COR-L47 (cell line): ENCODE results near the gene BCL11B.

Source experiments
- DNase-seq: peaks from one replicate; lab custom pipeline; 2025; lab: John Stamatoyannopoulos, UW

Gene BCL11B

DNA sequence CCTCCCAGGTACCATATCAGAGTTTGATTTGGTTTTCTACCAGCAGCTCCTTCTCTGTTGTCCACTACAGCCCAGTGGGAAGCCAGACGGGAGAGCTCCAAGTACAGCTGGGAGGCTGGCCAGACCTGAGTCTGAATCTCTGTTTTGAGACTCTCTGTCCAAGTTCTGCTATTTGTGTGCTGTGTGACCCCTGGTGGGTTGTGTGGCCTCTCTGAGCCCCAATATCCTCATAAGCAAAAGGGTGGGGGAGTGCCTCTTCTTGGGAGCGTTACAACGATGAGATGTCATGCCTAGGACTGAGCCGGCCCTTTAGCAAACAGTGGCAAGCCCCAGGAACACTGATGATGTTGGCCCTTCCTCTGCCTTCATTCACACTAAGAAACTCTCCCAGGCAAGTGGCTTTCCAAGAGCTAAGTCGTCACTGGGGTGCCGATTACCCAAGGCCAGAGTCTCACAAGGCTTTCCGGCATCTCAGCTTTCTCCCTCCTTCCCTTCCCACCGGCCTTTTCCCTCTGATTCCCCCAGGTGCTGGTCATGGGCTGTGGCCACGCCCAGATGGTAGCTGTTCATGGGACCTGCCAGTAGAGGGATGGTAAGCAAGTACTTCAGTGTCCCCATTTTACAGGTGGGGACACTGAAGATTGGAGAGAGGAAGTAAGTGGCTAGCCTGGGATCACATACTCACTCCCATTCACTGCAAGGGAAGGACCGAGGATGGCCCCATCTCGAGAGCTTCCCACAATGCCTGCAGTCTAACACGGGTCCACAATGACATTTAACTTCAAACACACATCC is 47.7 kb downstream of the BCL11B start:
- no peak for DNase-seq

GRCh38 chr14:99221445-99221844 is 50.6 kb downstream of the BCL11B start:
- no peak for DNase-seq

- no peak for DNase-seq
These were observed 54.7 kb downstream of the BCL11B start for GRCh38 chr14:99217066-99217955.

- no peak for DNase-seq
These were observed 55.8 kb downstream of the BCL11B start for GRCh38 chr14:99216191-99216590.

DNA sequence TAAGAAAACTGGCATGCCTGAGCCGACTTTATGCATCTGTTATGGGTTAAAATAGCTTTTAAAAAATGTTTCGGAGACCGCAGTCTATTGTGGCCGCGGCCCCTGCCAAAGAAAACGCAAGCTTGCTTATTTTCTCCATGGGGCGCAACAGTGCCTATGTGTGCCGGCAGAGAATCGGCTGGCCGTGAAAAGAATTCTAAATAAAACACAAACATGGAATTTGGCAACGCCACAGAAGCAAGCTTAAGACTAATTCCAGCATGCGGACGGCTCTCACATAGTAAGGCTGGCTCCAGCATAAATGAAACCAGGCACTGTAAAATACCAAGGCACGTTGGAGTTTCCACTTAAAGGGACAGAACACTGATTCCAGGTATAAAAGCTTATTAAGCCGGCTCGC is 56.7 kb downstream of the BCL11B start:
- peak; percentile 84 for DNase-seq

DNA sequence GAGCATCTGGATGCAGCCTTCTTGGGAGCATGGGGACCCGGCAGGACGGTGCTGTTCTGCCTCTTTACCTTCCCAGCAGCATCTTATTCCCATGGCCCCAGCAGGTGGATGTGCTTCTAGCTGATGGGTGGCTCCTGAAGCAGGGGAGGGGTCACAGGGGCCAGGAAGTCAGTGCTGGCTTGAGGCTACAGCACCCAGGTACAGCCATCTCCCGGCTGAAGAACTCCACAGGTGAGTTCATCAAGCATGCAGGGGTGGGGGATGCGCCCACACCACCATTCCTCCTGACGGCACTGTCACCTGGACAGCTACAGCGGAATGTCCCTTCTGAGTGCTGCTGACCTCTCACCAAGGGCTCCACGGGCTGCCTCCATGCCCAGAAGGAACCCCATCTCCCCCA is 57.3 kb downstream of the BCL11B start:
- no peak for DNase-seq

DNA sequence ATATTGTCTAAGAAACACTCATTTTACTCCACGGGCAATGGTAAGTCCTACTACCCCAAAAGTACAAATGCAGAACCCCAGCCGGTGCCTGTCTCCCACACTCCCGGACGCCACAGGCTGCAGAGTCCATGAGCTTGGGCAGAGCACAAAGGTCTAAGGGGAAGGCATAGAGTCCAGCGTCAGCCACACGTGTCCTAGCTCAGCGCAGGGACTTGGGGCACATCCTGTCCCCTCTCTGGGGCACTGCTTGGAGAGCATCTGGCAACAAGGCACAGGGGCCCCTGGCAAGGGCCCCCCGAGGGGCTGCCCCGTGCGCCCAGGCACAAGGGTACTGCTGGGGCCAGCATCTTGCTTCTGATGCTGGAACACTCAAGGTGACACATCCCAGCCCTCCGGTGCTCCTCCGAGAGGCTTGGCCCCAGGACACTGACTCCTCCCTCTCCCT is 58.4 kb downstream of the BCL11B start:
- no peak for DNase-seq

- no peak for DNase-seq
These were observed 58.9 kb downstream of the BCL11B start for GRCh38 chr14:99213101-99213500.

- no peak for DNase-seq
These were observed 59.4 kb downstream of the BCL11B start for GRCh38 chr14:99212646-99213045.

- no peak for DNase-seq
These were observed 59.8 kb downstream of the BCL11B start for GRCh38 chr14:99212199-99212598.

GRCh38 chr14:99211410-99211809 is 60.6 kb downstream of the BCL11B start:
- no peak for DNase-seq

DNA sequence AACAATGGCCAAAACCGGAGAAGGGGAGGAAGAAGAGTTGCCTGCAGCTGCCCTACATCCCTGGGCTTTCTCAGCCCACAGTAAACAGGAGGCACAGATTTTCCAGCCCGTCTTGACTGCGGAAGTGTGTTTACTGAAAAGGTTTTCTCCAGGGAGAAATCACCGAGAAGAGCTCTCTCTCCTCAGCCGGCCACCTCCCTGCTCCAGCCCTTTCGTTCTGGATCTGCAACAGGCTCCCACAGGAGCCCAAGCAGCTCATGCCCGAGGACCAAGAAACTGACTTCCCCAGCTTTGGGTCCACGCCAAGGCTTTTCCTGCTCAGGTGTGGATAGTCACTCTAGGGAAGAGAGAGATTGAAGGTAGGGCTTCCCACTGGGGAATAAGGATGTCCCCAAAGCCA is 61.7 kb downstream of the BCL11B start:
- DNase-seq: no peak

DNA sequence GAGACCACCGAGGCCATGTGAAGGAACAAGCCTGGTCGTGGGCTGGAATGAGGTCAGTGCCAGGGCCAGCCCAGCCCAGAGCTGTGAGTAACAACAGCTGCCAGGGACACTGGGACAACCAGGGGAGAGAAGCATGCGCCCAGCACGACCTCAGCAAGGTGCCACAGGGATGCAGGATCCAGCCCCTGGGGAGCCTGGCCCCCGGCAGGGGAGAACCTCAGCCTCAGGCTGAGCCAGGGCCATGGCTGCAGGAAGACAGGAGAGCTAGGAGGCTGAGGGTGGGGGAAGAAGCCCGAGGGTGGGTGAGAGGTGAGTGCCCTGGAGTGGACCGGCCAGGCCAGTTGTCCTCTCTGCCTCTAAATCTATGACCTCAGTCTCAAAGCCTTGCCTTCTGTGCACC is 62.6 kb downstream of the BCL11B start:
- no peak for DNase-seq

DNA sequence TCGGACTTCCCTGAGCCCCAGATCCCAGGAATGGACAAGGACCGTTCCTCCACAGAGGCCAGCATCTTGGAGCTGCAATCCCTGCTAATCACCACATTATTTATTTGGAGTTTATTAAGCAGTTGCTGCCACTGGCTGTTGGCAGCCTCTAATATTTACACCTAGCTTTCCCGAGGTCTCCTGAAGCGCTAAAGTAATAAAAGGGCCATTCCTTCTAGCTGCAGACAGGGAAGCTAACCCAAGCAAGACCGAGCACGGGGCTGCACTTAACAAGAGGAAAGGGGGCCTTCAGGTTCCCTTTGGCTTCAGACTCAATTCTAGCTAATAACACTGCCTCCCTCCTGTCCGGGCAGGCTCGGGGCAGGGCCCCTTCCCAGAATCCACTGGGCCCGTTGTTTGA is 63.7 kb downstream of the BCL11B start:
- DNase-seq: no peak

- DNase-seq: no peak
These were observed 64.5 kb downstream of the BCL11B start for GRCh38 chr14:99207456-99207855.

GRCh38 chr14:99206090-99206489 is 65.9 kb downstream of the BCL11B start:
- DNase-seq: no peak

- no peak for DNase-seq
These were observed 66.8 kb downstream of the BCL11B start for GRCh38 chr14:99205086-99205688.

- no peak for DNase-seq
These were observed 68.2 kb downstream of the BCL11B start for GRCh38 chr14:99203801-99204200.

GRCh38 chr14:99203080-99203479 is 68.9 kb downstream of the BCL11B start:
- no peak for DNase-seq

GRCh38 chr14:99202516-99202915 is 69.5 kb downstream of the BCL11B start:
- DNase-seq: no peak

DNA sequence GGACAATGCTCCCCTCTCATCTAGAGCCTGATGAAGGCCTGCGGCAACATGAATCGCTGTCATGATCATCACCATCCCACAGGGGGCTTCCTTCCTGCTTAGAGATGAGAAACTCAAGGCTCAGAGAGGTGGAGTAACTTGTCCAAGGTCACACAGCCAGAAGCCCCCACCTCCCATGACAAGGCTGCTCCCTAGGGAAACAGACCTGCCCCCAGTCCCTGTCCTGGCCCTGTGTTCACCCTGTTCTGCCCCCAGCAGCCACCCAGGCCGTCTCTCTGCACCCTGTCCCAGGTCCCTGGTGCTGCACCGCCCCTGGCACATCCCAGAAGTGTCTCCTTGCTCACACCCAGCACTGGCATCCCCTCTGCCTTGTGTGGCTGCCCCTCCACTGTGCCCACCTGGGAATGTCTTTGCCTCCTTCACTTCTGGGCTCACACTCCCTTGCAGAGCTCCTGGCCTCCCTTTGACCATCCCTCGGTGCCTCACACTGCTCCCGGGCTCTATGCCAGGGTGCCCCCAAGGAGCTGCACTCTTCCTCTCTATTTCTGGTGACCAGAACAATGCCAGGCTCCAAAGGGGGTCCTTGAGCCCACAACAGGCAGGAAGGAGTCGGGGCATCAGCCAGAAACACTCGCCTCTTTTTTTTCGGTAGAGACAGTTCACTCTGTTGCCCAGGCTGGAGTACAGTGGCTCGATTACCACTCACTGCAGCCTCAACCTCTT is 70.5 kb downstream of the BCL11B start:
- peak; percentile 68 for DNase-seq

DNA sequence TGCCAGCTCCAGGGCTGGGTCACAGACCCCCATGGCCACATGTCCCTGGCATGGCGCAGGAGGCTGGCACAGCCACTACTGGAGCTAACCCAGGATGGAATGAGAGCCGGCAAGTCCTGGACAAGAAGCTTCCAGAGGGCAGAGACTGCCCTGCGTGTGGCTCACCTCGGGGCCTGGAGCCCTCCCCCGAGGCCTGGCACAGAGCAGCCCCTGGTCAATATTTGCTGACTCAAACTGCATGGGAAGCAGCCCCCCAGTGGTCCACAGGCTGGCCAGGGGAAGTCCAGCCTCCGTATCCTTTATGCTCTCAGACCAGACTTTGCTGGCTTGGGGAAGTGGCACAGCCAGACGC is 71.4 kb downstream of the BCL11B start:
- DNase-seq: no peak
